ENCODE data around the gene PEX19.

PEX19 gene

GRCh38 chr1:160244209-160244608, 40.7 kb downstream of the PEX19 start:
- Histone ChIP-seq H2AFZ (ENCODE audit: insufficient read depth, low read length, poor library complexity) (no peak overlapping the region), H4K8ac (ENCODE audit: low read depth, low read length) (no peak overlapping the region), H4K91ac (ENCODE audit: low read depth, low read length) (no peak overlapping the region), H3K4ac (ENCODE audit: low read depth, low read length) (no peak overlapping the region), H2AK5ac (ENCODE audit: low read length) (no peak overlapping the region), H3K79me2 (ENCODE audit: control insufficient read depth, insufficient read depth, low read length, poor library complexity) (no peaks in the 10 kb centered on the region), H3K36me3 (ENCODE audit: control insufficient read depth in 1 of 2, insufficient read depth in 2 of 2, low read length in 2 of 2) (peaks cover 7 to 13% of the 10 kb centered on the region in 2 experiments), H3K79me1 (ENCODE audit: low read length) (no peaks in the 10 kb centered on the region), H2BK5ac (ENCODE audit: low read depth, low read length, poor library complexity) (no peak overlapping the region), H3K4me3 (ENCODE audit: low read depth, low read length) (no peak overlapping the region), H3K23ac (ENCODE audit: low read length) (no peak overlapping the region), H3K27ac (ENCODE audit: low read depth, low read length) (no peak overlapping the region), H2BK120ac (ENCODE audit: insufficient read depth, low read length, poor library complexity) (no peak overlapping the region), H3K18ac (ENCODE audit: low read length) (no peak overlapping the region), H2BK12ac (ENCODE audit: low read length) (no peak overlapping the region), H3K14ac (ENCODE audit: low read length) (no peak overlapping the region), H3K9ac (ENCODE audit: low read length) (no peak overlapping the region), H3K4me2 (ENCODE audit: low read length) (no peak overlapping the region), H3K4me1 (ENCODE audit: control insufficient read depth in 1 of 2, insufficient read depth in 2 of 2, low read length in 2 of 2) (no peaks in the 10 kb centered on the region), H4K12ac (ENCODE audit: low read depth, low read length) (no peak overlapping the region), H3K9me3 (ENCODE audit: insufficient read depth, low read depth, low read length) (no peaks in the 10 kb centered on the region), H3K27me3 (ENCODE audit: insufficient read depth, low read length) (no peaks in the 10 kb centered on the region)
- DNase-seq = no peak
- no CpG with 5 or more reads among the region's 1 CpG for WGBS (ENCODE audit: extremely low coverage, insufficient coverage, insufficient read length)

GRCh38 chr1:160243767-160244166, 41.2 kb downstream of the PEX19 start:
- Histone ChIP-seq H3K79me2 (ENCODE audit: control insufficient read depth, insufficient read depth, low read length, poor library complexity) (no peaks in the 10 kb centered on the region), H3K9me3 (ENCODE audit: insufficient read depth, low read depth, low read length) (no peaks in the 10 kb centered on the region), H3K27me3 (ENCODE audit: insufficient read depth, low read length) (no peaks in the 10 kb centered on the region), H4K91ac (ENCODE audit: low read depth, low read length) (no peak overlapping the region), H2BK12ac (ENCODE audit: low read length) (no peak overlapping the region), H3K9ac (ENCODE audit: low read length) (no peak overlapping the region), H4K12ac (ENCODE audit: low read depth, low read length) (no peak overlapping the region), H2AFZ (ENCODE audit: insufficient read depth, low read length, poor library complexity) (no peak overlapping the region), H2BK120ac (ENCODE audit: insufficient read depth, low read length, poor library complexity) (no peak overlapping the region), H2BK5ac (ENCODE audit: low read depth, low read length, poor library complexity) (no peak overlapping the region), H3K23ac (ENCODE audit: low read length) (peak overlapping the region; percentile 46), H3K4me3 (ENCODE audit: low read depth, low read length) (no peak overlapping the region), H3K4me1 (ENCODE audit: control insufficient read depth in 1 of 2, insufficient read depth in 2 of 2, low read length in 2 of 2) (no peaks in the 10 kb centered on the region), H2AK5ac (ENCODE audit: low read length) (no peak overlapping the region), H3K36me3 (ENCODE audit: control insufficient read depth in 1 of 2, insufficient read depth in 2 of 2, low read length in 2 of 2) (peaks cover 7 to 13% of the 10 kb centered on the region in 2 experiments), H3K4me2 (ENCODE audit: low read length) (no peak overlapping the region), H4K8ac (ENCODE audit: low read depth, low read length) (no peak overlapping the region), H3K18ac (ENCODE audit: low read length) (no peak overlapping the region), H3K79me1 (ENCODE audit: low read length) (no peaks in the 10 kb centered on the region), H3K14ac (ENCODE audit: low read length) (no peak overlapping the region), H3K4ac (ENCODE audit: low read depth, low read length) (no peak overlapping the region), H3K27ac (ENCODE audit: low read depth, low read length) (no peak overlapping the region)
- no peak for DNase-seq

GRCh38 chr1:160239582-160240299, 45.2 kb downstream of the PEX19 start:
- Histone ChIP-seq H2BK5ac (ENCODE audit: low read depth, low read length, poor library complexity) (no peak overlapping the region), H3K36me3 (ENCODE audit: control insufficient read depth in 1 of 2, insufficient read depth in 2 of 2, low read length in 2 of 2) (peaks cover 18 to 30% of the 10 kb centered on the region in 2 experiments), H3K79me1 (ENCODE audit: low read length) (no peaks in the 10 kb centered on the region), H3K9ac (ENCODE audit: low read length) (no peak overlapping the region), H3K79me2 (ENCODE audit: control insufficient read depth, insufficient read depth, low read length, poor library complexity) (no peaks in the 10 kb centered on the region), H4K8ac (ENCODE audit: low read depth, low read length) (no peak overlapping the region), H2BK12ac (ENCODE audit: low read length) (no peak overlapping the region), H3K4me1 (ENCODE audit: control insufficient read depth in 1 of 2, insufficient read depth in 2 of 2, low read length in 2 of 2) (no peaks in the 10 kb centered on the region), H3K23ac (ENCODE audit: low read length) (no peak overlapping the region), H4K91ac (ENCODE audit: low read depth, low read length) (no peak overlapping the region), H3K18ac (ENCODE audit: low read length) (no peak overlapping the region), H3K27me3 (ENCODE audit: insufficient read depth, low read length) (no peaks in the 10 kb centered on the region), H3K27ac (ENCODE audit: low read depth, low read length) (no peak overlapping the region), H3K14ac (ENCODE audit: low read length) (no peak overlapping the region), H3K9me3 (ENCODE audit: insufficient read depth, low read depth, low read length) (no peaks in the 10 kb centered on the region), H2BK120ac (ENCODE audit: insufficient read depth, low read length, poor library complexity) (no peak overlapping the region), H2AK5ac (ENCODE audit: low read length) (no peak overlapping the region), H3K4ac (ENCODE audit: low read depth, low read length) (no peak overlapping the region), H2AFZ (ENCODE audit: insufficient read depth, low read length, poor library complexity) (no peak overlapping the region), H3K4me3 (ENCODE audit: low read depth, low read length) (no peak overlapping the region), H3K4me2 (ENCODE audit: low read length) (no peak overlapping the region), H4K12ac (ENCODE audit: low read depth, low read length) (no peak overlapping the region)
- WGBS (ENCODE audit: extremely low coverage, insufficient coverage, insufficient read length) = no CpG with 5 or more reads among the region's 24 CpGs
- no peak for DNase-seq

- H3K14ac ChIP-seq (ENCODE audit: low read length) = no peak overlapping the region
- H4K8ac ChIP-seq (ENCODE audit: low read depth, low read length) = no peak overlapping the region
- no peak overlapping the region for H2AK5ac ChIP-seq (ENCODE audit: low read length)
- no peak overlapping the region for H3K4ac ChIP-seq (ENCODE audit: low read depth, low read length)
- no peak overlapping the region for H3K9ac ChIP-seq (ENCODE audit: low read length)
- H3K23ac ChIP-seq (ENCODE audit: low read length) = no peak overlapping the region
- H4K12ac ChIP-seq (ENCODE audit: low read depth, low read length) = no peak overlapping the region
- no peaks in the 10 kb centered on the region for H3K79me1 ChIP-seq (ENCODE audit: low read length)
- no peak overlapping the region for H3K4me2 ChIP-seq (ENCODE audit: low read length)
- no peak overlapping the region for H2BK120ac ChIP-seq (ENCODE audit: insufficient read depth, low read length, poor library complexity)
- H3K18ac ChIP-seq (ENCODE audit: low read length) = no peak overlapping the region
- DNase-seq = no peak
- H2AFZ ChIP-seq (ENCODE audit: insufficient read depth, low read length, poor library complexity) = no peak overlapping the region
- H3K4me1 ChIP-seq (ENCODE audit: control insufficient read depth in 1 of 2, insufficient read depth in 2 of 2, low read length in 2 of 2) = no peaks in the 10 kb centered on the region
- no peaks in the 10 kb centered on the region for H3K9me3 ChIP-seq (ENCODE audit: insufficient read depth, low read depth, low read length)
- no peaks in the 10 kb centered on the region for H3K79me2 ChIP-seq (ENCODE audit: control insufficient read depth, insufficient read depth, low read length, poor library complexity)
- H3K36me3 ChIP-seq (ENCODE audit: control insufficient read depth in 1 of 2, insufficient read depth in 2 of 2, low read length in 2 of 2) = peaks cover 18 to 29% of the 10 kb centered on the region in 2 experiments
- H2BK12ac ChIP-seq (ENCODE audit: low read length) = no peak overlapping the region
- no peaks in the 10 kb centered on the region for H3K27me3 ChIP-seq (ENCODE audit: insufficient read depth, low read length)
- H3K4me3 ChIP-seq (ENCODE audit: low read depth, low read length) = no peak overlapping the region
- H3K27ac ChIP-seq (ENCODE audit: low read depth, low read length) = no peak overlapping the region
- H2BK5ac ChIP-seq (ENCODE audit: low read depth, low read length, poor library complexity) = no peak overlapping the region
- H4K91ac ChIP-seq (ENCODE audit: low read depth, low read length) = no peak overlapping the region
- WGBS (ENCODE audit: extremely low coverage, insufficient coverage, insufficient read length) = no CpG with 5 or more reads among the region's 5 CpGs
Observed at GRCh38 chr1:160238408-160238807, 46.5 kb downstream of the PEX19 start.
